Measurements from ENCODE around the gene ACOT4.

- no peak for TF ChIP-seq POLR2A (IDR thresholded peaks at IDR 0.05)
- TF ChIP-seq POLR2AphosphoS5 (IDR thresholded peaks at IDR 0.05): no peak
Measured at GRCh38 chr14:73553845-73554244, 37.8 kb upstream of the ACOT4 start.
